Gastroesophageal sphincter (tissue), 3 donors: ENCODE results near the gene TAF4.

Experiments
- EP300 ChIP-seq: sonication (generic); formaldehyde crosslinking; IDR thresholded peaks from one replicate; pipeline ENCODE4 v1.6.1; 2017; ENCODE audit warnings: antibody characterized with exemption, mild to moderate bottlenecking
- TF ChIP-seq, protein P1 (sequence below), 4 experiments: fragments of 200-600 bp in 2 of 4; fragments of 450-650 bp in 2 of 4; sonication (generic) in 1 of 4; IDR thresholded peaks; one replicate each; pipeline ENCODE4 v1.5.1; 2017 to 2019; ENCODE audit warnings: antibody characterized with exemption in 4 of 4, mild to moderate bottlenecking in 2 of 4, moderate library complexity in 2 of 4

DNA sequence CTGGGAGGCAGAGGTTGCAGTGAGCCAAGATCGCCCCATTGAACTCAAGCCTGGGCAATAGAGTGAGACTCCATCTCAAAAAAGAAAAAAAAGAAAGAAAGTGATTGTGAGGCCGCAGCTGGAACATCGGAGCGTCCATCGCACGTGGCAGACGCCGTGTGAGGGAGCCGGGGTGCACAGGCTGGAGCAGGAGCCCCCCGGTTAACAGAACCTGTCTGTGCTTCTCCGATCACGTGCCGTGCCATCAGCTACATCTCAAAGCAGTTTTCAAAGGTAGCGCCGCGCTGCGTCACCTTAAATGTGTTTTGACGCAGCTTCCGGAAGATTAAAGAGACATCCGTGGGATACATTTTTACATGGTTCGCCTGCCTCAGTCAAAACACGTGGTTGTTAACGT lies 138.9 kb downstream of the TAF4 start:
- TF ChIP-seq, protein P1, sequence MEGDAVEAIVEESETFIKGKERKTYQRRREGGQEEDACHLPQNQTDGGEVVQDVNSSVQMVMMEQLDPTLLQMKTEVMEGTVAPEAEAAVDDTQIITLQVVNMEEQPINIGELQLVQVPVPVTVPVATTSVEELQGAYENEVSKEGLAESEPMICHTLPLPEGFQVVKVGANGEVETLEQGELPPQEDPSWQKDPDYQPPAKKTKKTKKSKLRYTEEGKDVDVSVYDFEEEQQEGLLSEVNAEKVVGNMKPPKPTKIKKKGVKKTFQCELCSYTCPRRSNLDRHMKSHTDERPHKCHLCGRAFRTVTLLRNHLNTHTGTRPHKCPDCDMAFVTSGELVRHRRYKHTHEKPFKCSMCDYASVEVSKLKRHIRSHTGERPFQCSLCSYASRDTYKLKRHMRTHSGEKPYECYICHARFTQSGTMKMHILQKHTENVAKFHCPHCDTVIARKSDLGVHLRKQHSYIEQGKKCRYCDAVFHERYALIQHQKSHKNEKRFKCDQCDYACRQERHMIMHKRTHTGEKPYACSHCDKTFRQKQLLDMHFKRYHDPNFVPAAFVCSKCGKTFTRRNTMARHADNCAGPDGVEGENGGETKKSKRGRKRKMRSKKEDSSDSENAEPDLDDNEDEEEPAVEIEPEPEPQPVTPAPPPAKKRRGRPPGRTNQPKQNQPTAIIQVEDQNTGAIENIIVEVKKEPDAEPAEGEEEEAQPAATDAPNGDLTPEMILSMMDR (IDR thresholded peaks at IDR 0.05): no peak
- TF ChIP-seq EP300: no peak
